ENCODE data around the gene PLCG1. TPM values are rescaled to one million over a fixed set of nuclear protein-coding genes. Genes with fewer than 3 reads are reported as not detected.

PLCG1 gene
- total RNA-seq, result 540 TPM
- 10 to 100 TPM; 30.4 to 36.1 (median 33.0) TPM for polyA plus RNA-seq

DNA sequence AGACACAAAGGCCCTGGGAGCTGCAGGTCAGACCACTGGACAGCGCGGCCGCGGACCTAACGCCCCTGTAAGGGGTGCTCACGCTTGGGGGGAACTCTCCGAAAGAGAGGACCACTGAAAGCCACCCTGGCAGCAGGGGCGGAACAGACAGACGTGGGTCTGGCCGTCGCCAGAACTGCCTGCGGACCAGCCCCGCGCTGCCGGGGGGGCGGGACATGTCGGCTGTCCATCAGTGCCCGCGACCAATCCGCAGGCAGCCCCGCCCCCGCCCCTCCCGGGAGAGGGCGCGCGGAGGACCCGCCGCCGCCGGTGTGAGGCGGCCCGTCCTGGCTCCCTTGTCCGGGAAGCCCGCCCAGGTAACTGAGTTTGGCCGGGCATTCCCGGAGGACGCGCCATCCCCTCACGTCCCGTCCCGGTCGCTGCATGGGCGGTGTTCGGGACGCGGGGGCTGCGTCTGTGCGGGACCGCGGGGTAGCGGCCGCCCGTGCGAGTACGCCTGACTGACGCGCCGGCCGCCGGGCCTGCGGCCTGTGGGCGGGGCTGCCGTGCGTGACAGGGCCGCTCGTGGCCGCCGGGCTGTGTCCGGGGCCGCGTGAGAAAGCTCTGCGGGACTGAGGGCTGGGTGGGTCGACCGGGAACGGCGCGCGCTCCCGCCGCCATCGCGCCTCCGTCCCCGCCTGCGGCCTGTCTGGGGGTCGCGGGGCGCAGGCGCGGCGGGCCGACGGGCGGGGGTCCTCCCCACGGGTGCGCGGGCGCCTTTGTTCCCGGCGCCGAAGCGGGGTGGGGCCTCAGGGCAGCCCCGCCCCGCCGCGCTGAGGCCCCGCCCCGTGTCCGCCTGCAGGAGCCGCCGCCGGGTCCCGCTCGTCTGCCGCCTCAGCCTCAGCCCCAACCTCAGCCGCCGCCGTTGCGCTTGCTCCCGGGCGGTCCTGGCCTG is at the start of gene PLCG1:
PLCG1 (plus strand) TSS at position 864 of the 934 bp plus-strand sequence. CDS start 99 bp downstream, outside the sequence.
- H3K27me3 Mint-ChIP-seq, result peaks cover 6% of the 10 kb centered on the region
- peak within 1 kb of the TSS; percentile 89 for H3K4me3 ChIP-seq (ENCODE audit: low read depth, low read length)
- peaks cover 30 to 65% (median 50%) of the 10 kb centered on the region in 4 donors for H3K4me1 Mint-ChIP-seq
- peaks cover 5% of the 10 kb centered on the region for H3K36me3 Mint-ChIP-seq
- peak within 1 kb of the TSS; percentile 93 to 100 (median 94) for H3K27ac Mint-ChIP-seq
- no peaks in the 10 kb centered on the region for H3K9me3 Mint-ChIP-seq
- H3K4me3 Mint-ChIP-seq, result peak within 1 kb of the TSS; percentile 95 to 97 (median 96)
- no peaks in the 10 kb centered on the region for H3K9me3 ChIP-seq (ENCODE audit: control insufficient read depth in 2 of 2, low read length in 2 of 2)
- H3K27me3 ChIP-seq (ENCODE audit: control insufficient read depth, insufficient read depth, low read length), result no peaks in the 10 kb centered on the region
- ATAC-seq (ENCODE audit: low read depth in 2 of 2), result peak; percentile 71 to 72
- peaks cover 72% of the 10 kb centered on the region for H3K4me1 ChIP-seq (ENCODE audit: control insufficient read depth, insufficient read depth, low read length, poor library complexity, severe bottlenecking)
- H3K27ac ChIP-seq (ENCODE audit: insufficient read depth, low read length, poor library complexity, severe bottlenecking), result peak within 1 kb of the TSS; percentile 87
- peak; percentile 82 to 89 (median 83) for DNase-seq
- H3K36me3 ChIP-seq (ENCODE audit: control insufficient read depth, insufficient read depth, low read length), result no peaks in the 10 kb centered on the region

GRCh38 chr20:41087777-41088176 is 49.6 kb upstream of the PLCG1 start:
- H3K4me1 ChIP-seq (ENCODE audit: control insufficient read depth, insufficient read depth, low read length, poor library complexity, severe bottlenecking), result no peaks in the 10 kb centered on the region
- H3K36me3 ChIP-seq (ENCODE audit: control insufficient read depth, insufficient read depth, low read length), result peaks cover 56% of the 10 kb centered on the region
- no peak overlapping the region for H3K4me3 ChIP-seq (ENCODE audit: low read depth, low read length)
- H3K4me1 Mint-ChIP-seq, result peaks cover 5 to 20% (median 11%) of the 10 kb centered on the region in 4 donors
- no peak overlapping the region for H3K27ac Mint-ChIP-seq
- no peaks in the 10 kb centered on the region for H3K27me3 ChIP-seq (ENCODE audit: control insufficient read depth, insufficient read depth, low read length)
- peaks cover 46% of the 10 kb centered on the region for H3K36me3 Mint-ChIP-seq
- H3K9me3 ChIP-seq (ENCODE audit: control insufficient read depth in 2 of 2, low read length in 2 of 2), result no peaks in the 10 kb centered on the region
- DNase-seq (no peak), ATAC-seq (ENCODE audit: low read depth in 2 of 2) (no peak)
- no peak overlapping the region for H3K27ac ChIP-seq (ENCODE audit: insufficient read depth, low read length, poor library complexity, severe bottlenecking)
- no peak overlapping the region for H3K4me3 Mint-ChIP-seq
- H3K9me3 Mint-ChIP-seq, result no peaks in the 10 kb centered on the region
- H3K27me3 Mint-ChIP-seq, result no peaks in the 10 kb centered on the region

DNA sequence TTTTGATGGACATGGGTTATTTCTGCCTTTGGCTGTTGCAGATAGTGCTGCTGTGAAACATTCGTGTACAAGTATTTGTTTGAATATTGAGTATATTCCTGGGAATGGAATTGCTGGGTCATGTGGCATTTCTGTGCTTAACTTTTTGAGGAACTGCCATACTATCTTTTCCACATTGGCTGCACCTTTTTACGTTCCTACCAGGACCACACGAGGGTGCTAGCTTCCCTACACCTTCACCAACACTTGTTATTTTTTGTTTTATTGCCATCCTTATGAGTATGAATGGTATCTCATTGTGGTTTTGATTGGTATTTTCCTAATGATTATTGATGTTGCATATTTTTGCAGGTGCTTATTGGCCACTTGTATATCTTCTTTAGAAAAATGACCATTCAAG is 47.8 kb upstream of the PLCG1 start:
- Histone ChIP-seq H3K9me3 (ENCODE audit: control insufficient read depth in 2 of 2, low read length in 2 of 2) (no peaks in the 10 kb centered on the region), H3K36me3 (ENCODE audit: control insufficient read depth, insufficient read depth, low read length) (peaks cover 64% of the 10 kb centered on the region), H3K27me3 (ENCODE audit: control insufficient read depth, insufficient read depth, low read length) (no peaks in the 10 kb centered on the region), H3K27ac (ENCODE audit: insufficient read depth, low read length, poor library complexity, severe bottlenecking) (no peak overlapping the region), H3K4me3 (ENCODE audit: low read depth, low read length) (no peak overlapping the region), H3K4me1 (ENCODE audit: control insufficient read depth, insufficient read depth, low read length, poor library complexity, severe bottlenecking) (no peaks in the 10 kb centered on the region)
- ATAC-seq (ENCODE audit: low read depth in 2 of 2) (no peak), DNase-seq (no peak)
- H3K27me3 Mint-ChIP-seq, result no peaks in the 10 kb centered on the region
- no peak overlapping the region for H3K4me3 Mint-ChIP-seq
- H3K9me3 Mint-ChIP-seq, result peaks cover 0 to 2% (median 0%) of the 10 kb centered on the region in 7 donors
- peaks cover 5 to 14% (median 9%) of the 10 kb centered on the region in 4 donors for H3K4me1 Mint-ChIP-seq
- H3K36me3 Mint-ChIP-seq, result peaks cover 39% of the 10 kb centered on the region
- H3K27ac Mint-ChIP-seq, result no peak overlapping the region

DNA sequence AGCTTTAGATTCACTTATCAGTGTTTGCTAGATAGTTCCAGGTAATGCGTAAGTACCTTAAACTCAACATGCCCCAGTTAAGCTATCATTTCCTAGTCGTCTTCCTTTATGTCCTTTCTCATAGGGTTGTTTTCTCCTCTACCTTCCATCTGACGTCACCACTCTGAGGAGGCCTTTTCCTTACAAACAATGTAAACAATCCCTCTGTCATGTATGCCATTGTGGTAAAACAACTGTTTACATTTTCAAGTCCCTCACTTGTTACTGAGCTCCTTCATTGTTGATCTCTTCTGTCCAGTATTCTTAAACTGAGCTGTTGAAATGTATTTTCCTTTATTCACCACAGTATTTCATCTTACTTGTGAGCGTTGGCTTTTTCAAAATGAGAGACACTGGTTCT is 45.4 kb upstream of the PLCG1 start:
- H3K27ac ChIP-seq (ENCODE audit: insufficient read depth, low read length, poor library complexity, severe bottlenecking), result no peak overlapping the region
- Mint-ChIP-seq H3K27ac (peak overlapping the region in 1 of 3 donors; percentile 44), H3K4me3 (no peak overlapping the region), H3K9me3 (peaks cover 0 to 2% (median 0%) of the 10 kb centered on the region in 7 donors), H3K4me1 (peaks cover 8 to 12% (median 9%) of the 10 kb centered on the region in 4 donors), H3K36me3 (peaks cover 37% of the 10 kb centered on the region), H3K27me3 (no peaks in the 10 kb centered on the region)
- no peaks in the 10 kb centered on the region for H3K4me1 ChIP-seq (ENCODE audit: control insufficient read depth, insufficient read depth, low read length, poor library complexity, severe bottlenecking)
- H3K9me3 ChIP-seq (ENCODE audit: control insufficient read depth in 2 of 2, low read length in 2 of 2), result no peaks in the 10 kb centered on the region
- no peak overlapping the region for H3K4me3 ChIP-seq (ENCODE audit: low read depth, low read length)
- H3K36me3 ChIP-seq (ENCODE audit: control insufficient read depth, insufficient read depth, low read length), result peaks cover 60% of the 10 kb centered on the region
- DNase-seq (no peak), ATAC-seq (ENCODE audit: low read depth in 2 of 2) (no peak)
- H3K27me3 ChIP-seq (ENCODE audit: control insufficient read depth, insufficient read depth, low read length), result no peaks in the 10 kb centered on the region

- Histone ChIP-seq H3K36me3 (ENCODE audit: control insufficient read depth, insufficient read depth, low read length) (peaks cover 65% of the 10 kb centered on the region), H3K9me3 (ENCODE audit: control insufficient read depth in 2 of 2, low read length in 2 of 2) (no peaks in the 10 kb centered on the region), H3K4me3 (ENCODE audit: low read depth, low read length) (no peak overlapping the region), H3K27me3 (ENCODE audit: control insufficient read depth, insufficient read depth, low read length) (no peaks in the 10 kb centered on the region), H3K27ac (ENCODE audit: insufficient read depth, low read length, poor library complexity, severe bottlenecking) (no peak overlapping the region), H3K4me1 (ENCODE audit: control insufficient read depth, insufficient read depth, low read length, poor library complexity, severe bottlenecking) (peaks cover 3% of the 10 kb centered on the region)
- DNase-seq (no peak), ATAC-seq (ENCODE audit: low read depth in 2 of 2) (no peak)
- Mint-ChIP-seq H3K4me1 (peaks cover 12 to 20% (median 14%) of the 10 kb centered on the region in 4 donors), H3K36me3 (peaks cover 39% of the 10 kb centered on the region), H3K9me3 (peaks cover 0 to 2% (median 0%) of the 10 kb centered on the region in 7 donors), H3K4me3 (no peak overlapping the region), H3K27me3 (no peaks in the 10 kb centered on the region), H3K27ac (peak overlapping the region in 1 of 3 donors; percentile 44)
Measured at GRCh38 chr20:41094353-41095055, 42.8 kb upstream of the PLCG1 start.

- Histone ChIP-seq H3K9me3 (ENCODE audit: control insufficient read depth in 2 of 2, low read length in 2 of 2) (no peaks in the 10 kb centered on the region), H3K36me3 (ENCODE audit: control insufficient read depth, insufficient read depth, low read length) (peaks cover 72% of the 10 kb centered on the region), H3K4me1 (ENCODE audit: control insufficient read depth, insufficient read depth, low read length, poor library complexity, severe bottlenecking) (peaks cover 3% of the 10 kb centered on the region), H3K4me3 (ENCODE audit: low read depth, low read length) (no peak overlapping the region), H3K27ac (ENCODE audit: insufficient read depth, low read length, poor library complexity, severe bottlenecking) (no peak overlapping the region), H3K27me3 (ENCODE audit: control insufficient read depth, insufficient read depth, low read length) (no peaks in the 10 kb centered on the region)
- Mint-ChIP-seq H3K4me1 (peaks cover 15 to 24% (median 19%) of the 10 kb centered on the region in 4 donors), H3K27me3 (no peaks in the 10 kb centered on the region), H3K4me3 (no peak overlapping the region), H3K9me3 (peaks cover 0 to 2% (median 0%) of the 10 kb centered on the region in 7 donors), H3K36me3 (peaks cover 47% of the 10 kb centered on the region), H3K27ac (peak overlapping the region in 2 of 3 donors; percentile 31 to 66)
- DNase-seq (peak; percentile 30 to 72 (median 59)), ATAC-seq (ENCODE audit: low read depth in 2 of 2) (peak; percentile 52 to 67)
Measured at GRCh38 chr20:41095110-41095969, 42.0 kb upstream of the PLCG1 start.

GRCh38 chr20:41098703-41099250 is 38.6 kb upstream of the PLCG1 start:
- Mint-ChIP-seq H3K27me3 (no peaks in the 10 kb centered on the region), H3K4me3 (no peak overlapping the region), H3K4me1 (peaks cover 18 to 26% (median 22%) of the 10 kb centered on the region in 4 donors), H3K27ac (peak overlapping the region in 1 of 3 donors; percentile 89), H3K36me3 (peaks cover 51% of the 10 kb centered on the region), H3K9me3 (no peaks in the 10 kb centered on the region)
- ATAC-seq (ENCODE audit: low read depth in 2 of 2) (no peak), DNase-seq (no peak)
- Histone ChIP-seq H3K4me3 (ENCODE audit: low read depth, low read length) (no peak overlapping the region), H3K9me3 (ENCODE audit: control insufficient read depth in 2 of 2, low read length in 2 of 2) (no peaks in the 10 kb centered on the region), H3K27me3 (ENCODE audit: control insufficient read depth, insufficient read depth, low read length) (no peaks in the 10 kb centered on the region), H3K36me3 (ENCODE audit: control insufficient read depth, insufficient read depth, low read length) (peaks cover 76% of the 10 kb centered on the region), H3K4me1 (ENCODE audit: control insufficient read depth, insufficient read depth, low read length, poor library complexity, severe bottlenecking) (peaks cover 3% of the 10 kb centered on the region), H3K27ac (ENCODE audit: insufficient read depth, low read length, poor library complexity, severe bottlenecking) (no peak overlapping the region)
